DND-41 (cell line): Measurements from ENCODE around the gene WLS.

Experiments used
- CTCF ChIP-seq: IDR thresholded peaks from 2 replicates; pipeline ENCODE4 v1.5.1; 2012; ENCODE audit warnings: borderline replicate concordance, low read length, moderate library complexity, mild to moderate bottlenecking; ENCODE audit not compliant: poor library complexity, severe bottlenecking; ENCODE audit errors: extremely low read depth
- EZH2 ChIP-seq: IDR thresholded peaks from 3 replicates; pipeline ENCODE4 v1.6.1; 2012; ENCODE audit warnings: borderline replicate concordance, low read depth, mild to moderate bottlenecking, moderate library complexity, low read length, inconsistent platforms; ENCODE audit not compliant: severe bottlenecking

GRCh38 chr1:68145418-68146126 is 86.8 kb downstream of the WLS start:
- TF ChIP-seq CTCF (no peak), EZH2 (no peak)
